Measurements from ENCODE around the gene SZT2. TPM values are rescaled to one million over a fixed set of nuclear protein-coding genes. Genes with fewer than 3 reads are reported as not detected.
A peak's percentile ranks its signal among the peaks of the same experiment; 100 is the strongest.

SZT2 gene
- total and polyA plus RNA-seq, 7 experiments from 2014 or later = 4.4 to 153 (median 114) TPM

DNA sequence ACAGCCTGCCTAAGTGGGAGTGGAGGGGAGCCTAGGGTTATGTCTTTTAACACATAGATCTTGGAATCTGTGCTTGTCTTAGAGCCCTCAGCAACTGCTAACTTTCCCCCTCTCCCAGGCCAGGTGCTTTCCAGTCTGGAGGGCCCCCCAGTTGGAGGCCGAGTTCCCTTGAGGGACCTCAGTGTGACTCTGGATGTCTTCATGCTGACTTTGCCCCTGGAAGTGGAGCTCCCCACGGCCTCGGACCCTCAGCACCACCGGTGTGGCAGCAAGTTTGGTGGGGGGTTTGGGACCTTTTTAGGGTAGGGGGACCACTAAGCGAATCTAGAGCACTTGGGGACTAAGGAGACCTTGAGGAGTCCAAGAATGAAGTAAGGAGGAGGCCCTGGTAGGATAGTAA, 41.1 kb downstream of the SZT2 start:
- no peaks in the 10 kb centered on the region for H3K27me3 Mint-ChIP-seq
- H3K9me3 Mint-ChIP-seq = no peaks in the 10 kb centered on the region
- Histone ChIP-seq H3K9me3 (ENCODE audit: control insufficient read depth in 2 of 3, low read length in 3 of 3) (no peaks in the 10 kb centered on the region), H3K4me3 (ENCODE audit: low read length) (no peak overlapping the region), H3K4me1 (ENCODE audit: control insufficient read depth in 2 of 2, insufficient read depth in 2 of 2, low read length in 2 of 2) (no peaks in the 10 kb centered on the region), H3K27me3 (ENCODE audit: control insufficient read depth in 2 of 2, insufficient read depth in 2 of 2, low read length in 2 of 2) (no peaks in the 10 kb centered on the region), H3K27ac (ENCODE audit: low read depth, low read length) (no peak overlapping the region), H3K36me3 (ENCODE audit: control insufficient read depth in 2 of 3, insufficient read depth in 3 of 3, low read length in 3 of 3) (peaks cover 12 to 99% (median 27%) of the 10 kb centered on the region in 3 experiments)
- intact Hi-C loops (cut with micrococcal nuclease) = no loop called here
- peak overlapping the region in 1 of 9 donors; percentile 80 for H3K27ac Mint-ChIP-seq
- DNase-seq (no peak), ATAC-seq (no peak)
- ChIA-PET POLR2A (no interaction called here), CTCF (no interaction called here)
- H3K4me3 Mint-ChIP-seq = no peak overlapping the region
- peaks cover 0 to 7% (median 0%) of the 10 kb centered on the region in 7 donors for H3K4me1 Mint-ChIP-seq
- peaks cover 9 to 72% (median 16%) of the 10 kb centered on the region in 5 donors for H3K36me3 Mint-ChIP-seq

GRCh38 chr1:43431676-43432075, 42.0 kb downstream of the SZT2 start:
- no peaks in the 10 kb centered on the region for H3K27me3 Mint-ChIP-seq
- H3K4me1 Mint-ChIP-seq = peaks cover 0 to 7% (median 0%) of the 10 kb centered on the region in 7 donors
- intact Hi-C loops (cut with micrococcal nuclease) = no loop called here
- ChIA-PET POLR2A (no interaction called here), CTCF (interaction anchor here (0.6 kb wide), 1 partner anchor 405 kb away, joined by 3 read pairs; no protein-coding TSS in a partner anchor)
- H3K27ac ChIP-seq (ENCODE audit: low read depth, low read length) = no peak overlapping the region
- H3K4me1 ChIP-seq (ENCODE audit: control insufficient read depth in 2 of 2, insufficient read depth in 2 of 2, low read length in 2 of 2) = no peaks in the 10 kb centered on the region
- no peak overlapping the region for H3K4me3 Mint-ChIP-seq
- H3K27me3 ChIP-seq (ENCODE audit: control insufficient read depth in 2 of 2, insufficient read depth in 2 of 2, low read length in 2 of 2) = no peaks in the 10 kb centered on the region
- H3K36me3 ChIP-seq (ENCODE audit: control insufficient read depth in 2 of 3, insufficient read depth in 3 of 3, low read length in 3 of 3) = peaks cover 12 to 95% (median 22%) of the 10 kb centered on the region in 3 experiments
- H3K9me3 ChIP-seq (ENCODE audit: control insufficient read depth in 2 of 3, low read length in 3 of 3) = no peaks in the 10 kb centered on the region
- no peaks in the 10 kb centered on the region for H3K9me3 Mint-ChIP-seq
- H3K27ac Mint-ChIP-seq = peak overlapping the region in 4 of 9 donors; percentile 2 to 38 (median 14)
- peaks cover 6 to 70% (median 16%) of the 10 kb centered on the region in 5 donors for H3K36me3 Mint-ChIP-seq
- H3K4me3 ChIP-seq (ENCODE audit: low read length) = no peak overlapping the region
- DNase-seq = no peak
- no peak for ATAC-seq

- Histone ChIP-seq H3K9me3 (ENCODE audit: control insufficient read depth in 2 of 3, low read length in 3 of 3) (no peaks in the 10 kb centered on the region), H3K4me3 (ENCODE audit: low read length) (no peak overlapping the region), H3K4me1 (ENCODE audit: control insufficient read depth in 2 of 2, insufficient read depth in 2 of 2, low read length in 2 of 2) (no peaks in the 10 kb centered on the region), H3K36me3 (ENCODE audit: control insufficient read depth in 2 of 3, insufficient read depth in 3 of 3, low read length in 3 of 3) (peaks cover 12 to 94% (median 22%) of the 10 kb centered on the region in 3 experiments), H3K27ac (ENCODE audit: low read depth, low read length) (no peak overlapping the region), H3K27me3 (ENCODE audit: control insufficient read depth in 2 of 2, insufficient read depth in 2 of 2, low read length in 2 of 2) (no peaks in the 10 kb centered on the region)
- intact Hi-C loops (cut with micrococcal nuclease) = no loop called here
- no peak overlapping the region for H3K4me3 Mint-ChIP-seq
- POLR2A ChIA-PET = no interaction called here
- ATAC-seq (no peak), DNase-seq (no peak)
- H3K36me3 Mint-ChIP-seq = peaks cover 3 to 64% (median 11%) of the 10 kb centered on the region in 5 donors
- no peaks in the 10 kb centered on the region for H3K9me3 Mint-ChIP-seq
- CTCF ChIA-PET = interaction anchor here (0.6 kb wide), 1 partner anchor 405 kb away, joined by 3 read pairs; no protein-coding TSS in a partner anchor
- H3K27ac Mint-ChIP-seq = peak overlapping the region in 1 of 9 donors; percentile 38
- H3K27me3 Mint-ChIP-seq = no peaks in the 10 kb centered on the region
- peaks cover 0 to 7% (median 0%) of the 10 kb centered on the region in 7 donors for H3K4me1 Mint-ChIP-seq
Measured at GRCh38 chr1:43432171-43432860, 42.6 kb downstream of the SZT2 start.

DNA sequence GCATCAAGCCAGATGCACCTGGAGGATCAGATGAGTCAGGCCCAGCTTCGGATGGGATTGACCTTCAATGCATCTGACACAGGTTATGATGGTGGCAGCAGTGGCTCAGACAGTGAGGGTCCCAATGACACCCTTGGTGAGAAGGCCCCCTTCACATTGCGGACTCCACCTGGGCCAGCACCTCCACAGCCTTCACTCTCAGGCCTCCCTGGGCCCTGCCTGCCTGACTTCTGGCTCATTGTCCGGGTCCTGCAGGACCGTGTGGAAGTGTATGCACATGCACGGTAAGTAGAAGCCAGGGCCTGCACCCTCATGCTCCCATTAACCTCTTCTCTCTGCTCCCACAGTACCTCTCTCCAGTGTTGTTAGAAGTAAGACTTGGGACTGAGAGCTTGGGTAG, 43.2 kb downstream of the SZT2 start:
- intact Hi-C loops (cut with micrococcal nuclease) = no loop called here
- Histone ChIP-seq H3K27ac (ENCODE audit: low read depth, low read length) (no peak overlapping the region), H3K27me3 (ENCODE audit: control insufficient read depth in 2 of 2, insufficient read depth in 2 of 2, low read length in 2 of 2) (no peaks in the 10 kb centered on the region), H3K36me3 (ENCODE audit: control insufficient read depth in 2 of 3, insufficient read depth in 3 of 3, low read length in 3 of 3) (peaks cover 12 to 94% (median 22%) of the 10 kb centered on the region in 3 experiments), H3K4me3 (ENCODE audit: low read length) (no peak overlapping the region), H3K4me1 (ENCODE audit: control insufficient read depth in 2 of 2, insufficient read depth in 2 of 2, low read length in 2 of 2) (no peaks in the 10 kb centered on the region), H3K9me3 (ENCODE audit: control insufficient read depth in 2 of 3, low read length in 3 of 3) (no peaks in the 10 kb centered on the region)
- ChIA-PET POLR2A (no interaction called here), CTCF (interaction anchor here (1.0 kb wide), 1 partner anchor 16 kb away, joined by 3 read pairs; no protein-coding TSS in a partner anchor)
- DNase-seq (no peak), ATAC-seq (no peak)
- peaks cover 3 to 61% (median 10%) of the 10 kb centered on the region in 5 donors for H3K36me3 Mint-ChIP-seq
- no peak overlapping the region for H3K27ac Mint-ChIP-seq
- no peak overlapping the region for H3K4me3 Mint-ChIP-seq
- no peaks in the 10 kb centered on the region for H3K27me3 Mint-ChIP-seq
- peaks cover 0 to 7% (median 0%) of the 10 kb centered on the region in 7 donors for H3K4me1 Mint-ChIP-seq
- H3K9me3 Mint-ChIP-seq = no peaks in the 10 kb centered on the region

DNA sequence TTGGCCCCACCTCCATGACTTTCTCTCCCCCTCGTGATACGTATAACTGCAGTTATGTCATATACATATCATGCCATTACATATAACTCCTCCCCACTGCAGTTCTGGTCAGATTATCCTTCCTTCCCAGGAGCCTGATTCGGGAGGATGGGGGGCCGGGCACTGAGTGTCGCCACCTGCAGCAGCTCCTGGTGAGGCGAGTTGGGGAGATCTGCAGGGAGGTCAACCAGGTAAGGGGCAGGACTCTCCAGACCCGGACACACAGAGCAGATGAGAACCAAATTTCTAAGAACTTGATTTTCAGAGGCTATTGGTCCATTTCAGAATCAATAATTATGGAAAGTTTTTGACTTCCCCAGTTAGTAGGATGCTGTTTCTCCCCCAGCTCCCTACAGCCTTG, 44.6 kb downstream of the SZT2 start:
- peak overlapping the region in 2 of 9 donors; percentile 12 to 71 for H3K27ac Mint-ChIP-seq

GRCh38 chr1:43435146-43436145, 45.7 kb downstream of the SZT2 start:
- Histone ChIP-seq H3K9me3 (ENCODE audit: control insufficient read depth in 2 of 3, low read length in 3 of 3) (no peaks in the 10 kb centered on the region), H3K27me3 (ENCODE audit: control insufficient read depth in 2 of 2, insufficient read depth in 2 of 2, low read length in 2 of 2) (no peaks in the 10 kb centered on the region), H3K36me3 (ENCODE audit: control insufficient read depth in 2 of 3, insufficient read depth in 3 of 3, low read length in 3 of 3) (peaks cover 12 to 93% (median 13%) of the 10 kb centered on the region in 3 experiments), H3K4me1 (ENCODE audit: control insufficient read depth in 2 of 2, insufficient read depth in 2 of 2, low read length in 2 of 2) (no peaks in the 10 kb centered on the region), H3K4me3 (ENCODE audit: low read length) (no peak overlapping the region), H3K27ac (ENCODE audit: low read depth, low read length) (no peak overlapping the region)
- ChIA-PET POLR2A (interaction anchor here (1.5 kb wide), 1 partner anchor 45 kb away, joined by 3 read pairs; no protein-coding TSS in a partner anchor), CTCF (no interaction called here)
- Mint-ChIP-seq H3K4me3 (no peak overlapping the region), H3K9me3 (no peaks in the 10 kb centered on the region), H3K27ac (peak overlapping the region in 8 of 9 donors; percentile 11 to 66 (median 38)), H3K27me3 (no peaks in the 10 kb centered on the region), H3K36me3 (peaks cover 0 to 67% (median 10%) of the 10 kb centered on the region in 5 donors), H3K4me1 (peaks cover 0 to 7% (median 0%) of the 10 kb centered on the region in 7 donors)
- intact Hi-C loops (cut with micrococcal nuclease) = no loop called here
- DNase-seq = no peak
- no peak for ATAC-seq

More for the DNA sequence above, 44.6 kb downstream of the SZT2 start:
- Mint-ChIP-seq H3K4me3 (no peak overlapping the region), H3K36me3 (peaks cover 0 to 67% (median 10%) of the 10 kb centered on the region in 5 donors), H3K27me3 (no peaks in the 10 kb centered on the region), H3K4me1 (peaks cover 0 to 7% (median 0%) of the 10 kb centered on the region in 7 donors), H3K9me3 (no peaks in the 10 kb centered on the region)
- no peak overlapping the region for H3K27ac ChIP-seq (ENCODE audit: low read depth, low read length)
- H3K4me3 ChIP-seq (ENCODE audit: low read length) = no peak overlapping the region
- DNase-seq (no peak), ATAC-seq (no peak)
- POLR2A ChIA-PET = no interaction called here
- CTCF ChIA-PET = no interaction called here
- H3K36me3 ChIP-seq (ENCODE audit: control insufficient read depth in 2 of 3, insufficient read depth in 3 of 3, low read length in 3 of 3) = peaks cover 12 to 93% (median 14%) of the 10 kb centered on the region in 3 experiments
- H3K27me3 ChIP-seq (ENCODE audit: control insufficient read depth in 2 of 2, insufficient read depth in 2 of 2, low read length in 2 of 2) = no peaks in the 10 kb centered on the region
- no peaks in the 10 kb centered on the region for H3K9me3 ChIP-seq (ENCODE audit: control insufficient read depth in 2 of 3, low read length in 3 of 3)
- intact Hi-C loops (cut with micrococcal nuclease) = no loop called here
- no peaks in the 10 kb centered on the region for H3K4me1 ChIP-seq (ENCODE audit: control insufficient read depth in 2 of 2, insufficient read depth in 2 of 2, low read length in 2 of 2)
